GM19467 (cell line): ENCODE results near the gene GMPPB.

Experiments used
- ATAC-seq: cut with Tn5 transposase; IDR thresholded peaks from one replicate; pipeline ENCODE4 v1.9.1; 2021; ENCODE audit warnings: mild to moderate bottlenecking, moderate library complexity; ENCODE audit not compliant: unreplicated experiment

The GMPPB gene

DNA sequence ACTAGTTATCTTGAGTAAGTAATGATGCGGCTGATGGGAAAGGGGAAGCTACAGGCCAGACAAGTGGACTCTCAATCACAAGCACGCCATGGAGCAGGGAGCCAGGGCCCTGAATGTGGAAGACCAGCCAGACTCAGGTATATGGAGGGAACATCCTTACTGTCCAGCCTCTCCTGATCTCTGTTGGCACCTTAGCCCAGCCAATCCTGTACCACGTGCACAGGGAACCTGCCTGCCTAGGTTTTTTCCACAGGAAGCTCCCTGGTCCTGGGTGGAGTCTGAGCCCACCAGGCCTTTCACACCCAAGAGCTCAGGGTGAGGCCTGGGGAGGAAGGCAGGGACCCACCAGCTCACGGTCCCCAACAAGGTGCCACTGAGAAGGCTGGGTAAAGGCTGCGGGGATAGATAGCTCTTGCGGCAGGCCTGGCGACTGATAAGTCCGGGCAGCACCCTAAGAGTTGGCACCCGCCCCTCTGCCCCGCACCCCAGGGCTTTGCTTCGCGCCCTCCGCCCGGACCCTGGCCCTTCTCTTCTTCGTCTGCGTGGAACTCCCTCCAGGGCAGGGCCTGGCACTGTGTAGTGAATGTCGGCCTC is 50.5 kb downstream of the GMPPB start:
- no peak for ATAC-seq

DNA sequence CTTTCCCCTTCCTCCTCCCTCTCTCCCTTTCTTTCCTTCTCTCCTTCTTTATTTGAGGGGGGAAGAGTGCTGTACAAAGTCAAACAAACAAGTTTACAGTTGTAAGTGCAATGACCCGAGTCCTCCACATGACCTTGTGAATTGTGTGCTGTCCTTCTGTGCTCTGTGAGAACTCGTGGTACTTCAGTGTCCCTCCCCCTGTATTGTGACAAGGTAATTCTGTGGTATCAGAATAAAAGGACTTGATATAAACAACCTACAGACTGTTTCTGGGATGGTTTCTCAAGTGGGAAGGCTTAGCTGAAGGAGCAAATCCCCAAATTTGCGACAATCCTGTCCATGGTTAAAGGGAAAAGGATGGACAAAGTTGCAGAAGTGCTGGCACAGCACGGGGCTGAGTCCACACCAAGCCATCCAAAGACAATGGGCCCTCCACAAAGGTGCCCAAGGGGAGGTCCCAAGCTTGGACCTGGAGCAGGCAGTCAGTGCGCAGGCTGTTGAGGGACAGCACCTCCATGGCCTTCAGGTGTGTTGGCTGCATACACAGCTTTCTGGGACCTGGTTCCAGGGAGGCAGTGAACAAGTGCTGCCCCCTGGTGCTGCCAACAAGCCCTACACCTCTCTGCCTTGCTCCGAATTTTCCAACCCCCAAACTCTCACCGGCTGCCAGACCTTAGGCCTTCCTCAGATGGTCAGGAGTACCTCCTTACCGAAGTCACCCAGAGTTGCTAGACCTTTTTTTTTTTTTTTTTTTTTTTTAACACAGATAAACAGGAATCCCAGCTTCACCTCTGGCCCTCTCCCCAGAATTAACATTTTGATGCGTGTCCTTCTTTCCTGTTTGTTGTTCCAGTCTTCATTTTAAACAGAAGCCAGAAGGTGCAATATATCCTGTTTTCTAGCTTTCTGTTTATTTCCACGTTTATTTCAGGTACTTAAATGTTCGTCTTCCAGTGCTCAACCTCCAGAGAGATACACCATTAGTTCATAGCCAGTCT is 52.2 kb downstream of the GMPPB start:
- no peak for ATAC-seq

- no peak for ATAC-seq
These were observed 52.8 kb downstream of the GMPPB start for GRCh38 chr3:49670940-49671290.
